ENCODE measurements around the gene TTL. TPM values are rescaled to one million over a fixed set of nuclear protein-coding genes. Genes with fewer than 3 reads are reported as not detected.

Gene TTL
- total RNA-seq, 1 donor from 2014 or later = 42.3 TPM

GRCh38 chr2:112580084-112580483 is 98.1 kb downstream of the TTL start:
- intact Hi-C loops (cut with micrococcal nuclease) = loop anchor here (5.0 kb wide), 3 partner anchors 303 to 458 kb away; partner anchors contain the start of genes ZC3H6 and ZC3H8

- intact Hi-C loops (cut with micrococcal nuclease) = loop anchor here (1.0 to 5.0 kb wide), 4 partner anchors 101 to 460 kb away; partner anchors contain the start of genes ZC3H6 and ZC3H8
Observed at GRCh38 chr2:112582314-112582746, 100.4 kb downstream of the TTL start.

- intact Hi-C loops (cut with micrococcal nuclease) = loop anchor here (1.0 to 5.0 kb wide), 9 partner anchors 41 to 529 kb away; partner anchors contain the start of genes POLR1B, SLC20A1, ZC3H6 and ZC3H8
Observed at GRCh38 chr2:112583497-112584133, 101.7 kb downstream of the TTL start.

- intact Hi-C loops (cut with micrococcal nuclease) = loop anchor here (1.0 to 5.0 kb wide), 9 partner anchors 40 to 530 kb away; partner anchors contain the start of genes POLR1B, SLC20A1, ZC3H6 and ZC3H8
Observed at GRCh38 chr2:112584134-112584890, 102.4 kb downstream of the TTL start, which contains the start of gene CHCHD5. CHCHD5 (plus strand) TSS chr2:112584609; CDS start chr2:112584648, 39 bp downstream.

- intact Hi-C loops (cut with micrococcal nuclease) = loop anchor here (1.0 to 5.0 kb wide), 9 partner anchors 40 to 531 kb away; partner anchors contain the start of genes POLR1B, SLC20A1, ZC3H6 and ZC3H8
Observed at GRCh38 chr2:112584891-112585250, 102.9 kb downstream of the TTL start.

- intact Hi-C loops (cut with micrococcal nuclease) = loop anchor here (2.0 kb wide), 1 partner anchor 39 kb away; no protein-coding TSS in a partner anchor
Observed at GRCh38 chr2:112585400-112585799, 103.4 kb downstream of the TTL start.

- intact Hi-C loops (cut with micrococcal nuclease) = loop anchor here (2.0 kb wide), 1 partner anchor 39 kb away; no protein-coding TSS in a partner anchor
Observed at GRCh38 chr2:112585873-112586464, 104.0 kb downstream of the TTL start.

GRCh38 chr2:112588611-112589045 is 106.7 kb downstream of the TTL start:
- intact Hi-C loops (cut with micrococcal nuclease) = no loop called here

Other genes with a start within 250 kb of the TTL start
- gene ZC3H8, start 227.1 kb upstream of the TTL start, total RNA-seq = 24.3 and 25.7 TPM in 2 replicates
- gene ZC3H6, start 206.6 kb upstream of the TTL start, total RNA-seq = 8.6 and 9.2 TPM in 2 replicates
- 7.4 and 7.9 TPM in 2 replicates for gene RGPD8, start 48.5 kb upstream of the TTL start, total RNA-seq
- 45.3 and 46.9 TPM in 2 replicates for gene POLR1B, start 60.3 kb downstream of the TTL start, total RNA-seq
- 29.1 and 36.0 TPM in 2 replicates for gene CHCHD5, start 102.5 kb downstream of the TTL start, total RNA-seq
- 156 and 161 TPM in 2 replicates for gene SLC20A1, start 163.8 kb downstream of the TTL start, total RNA-seq
- gene NT5DC4, start 238.9 kb downstream of the TTL start, total RNA-seq = not detected in 2 replicates

All from T-helper 2 cell treated with Interferon-gamma antibody and Interleukin-4, amounts not matched to agents 100 ng/mL and 5 ng/mL, for 36 hours (primary cell).